ENCODE measurements around the gene TNFRSF19. TPM values are rescaled to one million over a fixed set of nuclear protein-coding genes. Genes with fewer than 3 reads are reported as not detected.

Gene TNFRSF19
- total RNA-seq, 1 donor from 2014 or later, result 25.9 TPM

GRCh38 chr13:23680845-23681669, 110.8 kb downstream of the TNFRSF19 start:
- H3K4me3 ChIP-seq, result no peak overlapping the region
- no peaks in the 10 kb centered on the region for H3K4me1 ChIP-seq
- peak overlapping the region; percentile 48 for H3K27ac ChIP-seq (replicated peaks)
- no peaks in the 10 kb centered on the region for H3K27me3 ChIP-seq (ENCODE audit: low read depth)
- intact Hi-C loops (cut with micrococcal nuclease), result no loop called here
- H3K9me3 ChIP-seq (replicated peaks), result peaks cover 21% of the 10 kb centered on the region
- no peaks in the 10 kb centered on the region for H3K36me3 ChIP-seq
- TF ChIP-seq, protein P1, sequence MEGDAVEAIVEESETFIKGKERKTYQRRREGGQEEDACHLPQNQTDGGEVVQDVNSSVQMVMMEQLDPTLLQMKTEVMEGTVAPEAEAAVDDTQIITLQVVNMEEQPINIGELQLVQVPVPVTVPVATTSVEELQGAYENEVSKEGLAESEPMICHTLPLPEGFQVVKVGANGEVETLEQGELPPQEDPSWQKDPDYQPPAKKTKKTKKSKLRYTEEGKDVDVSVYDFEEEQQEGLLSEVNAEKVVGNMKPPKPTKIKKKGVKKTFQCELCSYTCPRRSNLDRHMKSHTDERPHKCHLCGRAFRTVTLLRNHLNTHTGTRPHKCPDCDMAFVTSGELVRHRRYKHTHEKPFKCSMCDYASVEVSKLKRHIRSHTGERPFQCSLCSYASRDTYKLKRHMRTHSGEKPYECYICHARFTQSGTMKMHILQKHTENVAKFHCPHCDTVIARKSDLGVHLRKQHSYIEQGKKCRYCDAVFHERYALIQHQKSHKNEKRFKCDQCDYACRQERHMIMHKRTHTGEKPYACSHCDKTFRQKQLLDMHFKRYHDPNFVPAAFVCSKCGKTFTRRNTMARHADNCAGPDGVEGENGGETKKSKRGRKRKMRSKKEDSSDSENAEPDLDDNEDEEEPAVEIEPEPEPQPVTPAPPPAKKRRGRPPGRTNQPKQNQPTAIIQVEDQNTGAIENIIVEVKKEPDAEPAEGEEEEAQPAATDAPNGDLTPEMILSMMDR (IDR thresholded peaks at IDR 0.05; ENCODE audit: borderline replicate concordance), result no peak
- no peak for DNase-seq

GRCh38 chr13:23683084-23683483, 112.9 kb downstream of the TNFRSF19 start:
- H3K36me3 ChIP-seq, result no peaks in the 10 kb centered on the region
- no peaks in the 10 kb centered on the region for H3K4me1 ChIP-seq
- H3K4me3 ChIP-seq, result no peak overlapping the region
- DNase-seq, result no peak
- H3K27ac ChIP-seq (replicated peaks), result no peak overlapping the region
- TF ChIP-seq, protein P1 (IDR thresholded peaks at IDR 0.05; ENCODE audit: borderline replicate concordance), result no peak
- H3K27me3 ChIP-seq (ENCODE audit: low read depth), result no peaks in the 10 kb centered on the region
- intact Hi-C loops (cut with micrococcal nuclease), result no loop called here
- peaks cover 21% of the 10 kb centered on the region for H3K9me3 ChIP-seq (replicated peaks)

GRCh38 chr13:23684647-23685046, 114.4 kb downstream of the TNFRSF19 start:
- no peak for DNase-seq
- Histone ChIP-seq H3K27me3 (ENCODE audit: low read depth) (no peaks in the 10 kb centered on the region), H3K9me3 (replicated peaks) (peaks cover 21% of the 10 kb centered on the region), H3K4me1 (no peaks in the 10 kb centered on the region), H3K27ac (replicated peaks) (no peak overlapping the region), H3K36me3 (no peaks in the 10 kb centered on the region), H3K4me3 (no peak overlapping the region)
- intact Hi-C loops (cut with micrococcal nuclease), result no loop called here
- TF ChIP-seq, protein P1 (IDR thresholded peaks at IDR 0.05; ENCODE audit: borderline replicate concordance), result no peak

DNA sequence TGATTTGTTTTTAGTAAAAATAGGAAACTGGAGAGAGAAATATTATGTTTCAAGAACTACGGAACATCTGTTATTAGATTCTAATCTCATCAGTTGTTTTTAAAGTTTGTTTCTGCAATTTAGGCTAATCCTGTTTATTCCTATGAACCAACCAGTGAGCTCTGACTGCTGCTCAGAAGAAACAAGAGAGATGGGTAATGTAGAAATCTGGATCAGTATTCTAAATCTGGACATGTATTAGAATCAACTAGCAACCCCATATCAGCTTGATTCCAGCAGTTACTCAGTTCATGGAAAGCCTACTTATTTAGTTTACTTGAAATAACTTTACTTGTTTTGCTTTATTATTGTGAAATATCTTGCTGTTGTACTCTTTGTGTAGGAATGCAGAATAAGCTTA, 115.2 kb downstream of the TNFRSF19 start:
- Histone ChIP-seq H3K27ac (replicated peaks) (no peak overlapping the region), H3K27me3 (ENCODE audit: low read depth) (no peaks in the 10 kb centered on the region), H3K9me3 (replicated peaks) (peaks cover 21% of the 10 kb centered on the region), H3K36me3 (no peaks in the 10 kb centered on the region), H3K4me1 (no peaks in the 10 kb centered on the region), H3K4me3 (no peak overlapping the region)
- TF ChIP-seq, protein P1 (IDR thresholded peaks at IDR 0.05; ENCODE audit: borderline replicate concordance), result no peak
- DNase-seq, result no peak
- intact Hi-C loops (cut with micrococcal nuclease), result no loop called here

- no peaks in the 10 kb centered on the region for H3K4me1 ChIP-seq
- no peak overlapping the region for H3K27ac ChIP-seq (replicated peaks)
- TF ChIP-seq, protein P1 (IDR thresholded peaks at IDR 0.05; ENCODE audit: borderline replicate concordance), result no peak
- no peaks in the 10 kb centered on the region for H3K27me3 ChIP-seq (ENCODE audit: low read depth)
- intact Hi-C loops (cut with micrococcal nuclease), result no loop called here
- DNase-seq, result no peak
- peaks cover 21% of the 10 kb centered on the region for H3K9me3 ChIP-seq (replicated peaks)
- no peak overlapping the region for H3K4me3 ChIP-seq
- H3K36me3 ChIP-seq, result no peaks in the 10 kb centered on the region
Measured at GRCh38 chr13:23686948-23687347, 116.7 kb downstream of the TNFRSF19 start.

All from left ventricle myocardium inferior (tissue), 1 donor.